K562 (cell line): ENCODE data around the gene VAPB. TPM values are rescaled to one million over a fixed set of nuclear protein-coding genes. Genes with fewer than 3 reads are reported as not detected.

Source experiments
- ATAC-seq: fragments of 200-7000 bp; cut with Tn5 transposase; 3 replicates; pipeline ENCODE4 v1.9.1; 2020; ENCODE audit warnings: moderate library complexity
- BruUV-seq: library from RNA; stranded (reverse); fragments of 400-500 nt; replicated peaks from 2 replicates; lab custom pipeline; 2021; lab: Mats Ljungman, UMichigan
- CTCF ChIA-PET: fragments of 300-600 bp; formaldehyde crosslinking; extraction: SDS; loops from one replicate; lab custom pipeline; 2021; ENCODE audit warnings: low intra/inter-chr PET ratio; lab: Yijun Ruan, JAX
- POLR2A ChIA-PET: fragments of 300-600, 350-650 bp; sonication (Branson Sonifier 250); formaldehyde crosslinking; extraction: SDS; loops from one replicate; lab custom pipeline; 2021; ENCODE audit warnings: antibody characterized with exemption, inconsistent platforms; lab: Yijun Ruan, JAX
- DNase-seq, 4 experiments: peaks; one replicate each; pipeline versions ENCODE4 v3.0.0 to v3.0.0-alpha.2; 2011 to 2018; ENCODE audit warnings: low spot score in 3 of 4, mixed read lengths in 3 of 4; ENCODE audit errors: extremely low read depth in 1 of 4
- FAIRE-seq: peaks from 2 replicates; lab custom pipeline; 2011; peaks lifted over from hg19 to GRCh38; lab: Jason Lieb, UNC
- H2AFZ ChIP-seq: 2 replicates; pipeline ENCODE4 v1.6.0; 2011; ENCODE audit warnings: low read depth, low read length, control low read depth, inconsistent platforms
- H3K27ac ChIP-seq: fragments of 200-600 bp; 3 replicates; pipeline ENCODE4 v1.8.0; 2011; ENCODE audit warnings: low read depth, mild to moderate bottlenecking, control low read depth, inconsistent platforms, low read length, moderate library complexity, mixed read lengths; ENCODE audit errors: extremely low read depth
- H3K27me3 ChIP-seq, 2 experiments: fragments of 300-600 bp in 1 of 2; 2 replicates in 1 of 2; 3 replicates in 1 of 2; pipeline versions ENCODE4 v1.6.0 to v1.8.0; 2011; ENCODE audit warnings: inconsistent platforms in 2 of 2, low read length in 2 of 2, mild to moderate bottlenecking in 1 of 2, mixed read lengths in 1 of 2, moderate library complexity in 1 of 2; ENCODE audit not compliant: control insufficient read depth in 2 of 2, insufficient read depth in 2 of 2
- H3K36me3 ChIP-seq: fragments of 300-600 bp; 3 replicates; pipeline ENCODE4 v1.8.0; 2011; ENCODE audit warnings: mild to moderate bottlenecking, low read length, inconsistent platforms; ENCODE audit not compliant: control insufficient read depth, insufficient read depth
- H3K4me1 ChIP-seq, 2 experiments: fragments of 200-600 bp in 1 of 2; replicated peaks in 1 of 2; 2 replicates in 1 of 2; 3 replicates in 1 of 2; pipeline versions ENCODE4 v1.5.1 to v1.8.0; 2011; ENCODE audit warnings: inconsistent platforms in 2 of 2, low read length in 2 of 2, mild to moderate bottlenecking in 1 of 2, mixed read lengths in 1 of 2, moderate library complexity in 1 of 2; ENCODE audit not compliant: control insufficient read depth in 2 of 2, insufficient read depth in 2 of 2
- H3K4me2 ChIP-seq: 2 replicates; pipeline ENCODE4 v1.6.1; 2011; ENCODE audit warnings: low read length, control low read depth, inconsistent platforms, mixed read lengths; ENCODE audit not compliant: insufficient read depth
- H3K4me3 ChIP-seq: fragments of 200-600 bp; sonication (generic), shearing (Covaris generic); 2 replicates; pipeline ENCODE4 v1.5.1; 2016; ENCODE audit warnings: control low read depth, inconsistent platforms
- H3K79me2 ChIP-seq: fragments of 200-600 bp; 3 replicates; pipeline ENCODE4 v1.8.0; 2011; ENCODE audit warnings: low read length, inconsistent platforms; ENCODE audit not compliant: control insufficient read depth, insufficient read depth
- H3K9ac ChIP-seq, 2 experiments: 2 replicates each; pipeline versions ENCODE4 v1.6.0 to v1.6.1; 2011; ENCODE audit warnings: low read depth in 2 of 2, low read length in 2 of 2, control low read depth in 1 of 2, inconsistent platforms in 1 of 2, mild to moderate bottlenecking in 1 of 2, mixed read lengths in 1 of 2; ENCODE audit not compliant: insufficient read depth in 1 of 2
- H3K9me1 ChIP-seq: one replicate; pipeline ENCODE4 v1.6.0; 2011; ENCODE audit warnings: inconsistent platforms, mild to moderate bottlenecking, low read length, moderate library complexity; ENCODE audit not compliant: control insufficient read depth, insufficient read depth
- H3K9me3 ChIP-seq: replicated peaks from 2 replicates; pipeline ENCODE4 v1.5.1; 2011; ENCODE audit warnings: low read depth, low read length, inconsistent platforms; ENCODE audit not compliant: control insufficient read depth, insufficient read depth
- H4K20me1 ChIP-seq: replicated peaks from 2 replicates; pipeline ENCODE4 v1.6.1; 2011; ENCODE audit warnings: low read length, inconsistent platforms, mixed read lengths; ENCODE audit not compliant: control insufficient read depth, insufficient read depth
- CBX5 ChIP-seq: IDR thresholded peaks from 2 replicates; pipeline ENCODE4 v1.6.1; 2014; ENCODE audit warnings: low read depth, borderline replicate concordance
- CREB3 ChIP-seq: fragments of 450-650 bp; conservative IDR thresholded peaks from 2 replicates; pipeline ENCODE4 v1.6.1; 2016; ENCODE audit warnings: missing genetic modification characterization, low read depth, mild to moderate bottlenecking, missing compliant biosample characterization, moderate library complexity
- ETV6 ChIP-seq, 3 experiments: fragments of 150-350 bp in 1 of 3; sonication (generic) in 1 of 3; formaldehyde crosslinking in 1 of 3; IDR thresholded peaks; 2 replicates each; pipeline versions ENCODE4 v1.6.1 to v1.8.0; 2014 to 2022; ENCODE audit warnings: borderline replicate concordance in 2 of 3, low read depth in 2 of 3, antibody characterized with exemption in 1 of 3, low read length in 1 of 3, mild to moderate bottlenecking in 1 of 3, missing genetic modification reagents in 1 of 3
- PML ChIP-seq: IDR thresholded peaks from 2 replicates; pipeline ENCODE4 v1.6.1; 2012; ENCODE audit warnings: low read length, inconsistent platforms
- SRSF9 ChIP-seq: fragments of 200-400 bp; formaldehyde crosslinking; IDR thresholded peaks from 2 replicates; pipeline ENCODE4 v1.6.1; 2017; ENCODE audit warnings: low read depth, low read length, borderline replicate concordance
- ZBTB12 ChIP-seq: fragments of 250-450 bp; sonication (Bioruptor Pico); IDR thresholded peaks from 2 replicates; pipeline ENCODE4 v1.4.0; 2020
- ZHX1 ChIP-seq: fragments of 150-350 bp; conservative IDR thresholded peaks from 2 replicates; pipeline ENCODE4 v1.6.1; 2014; ENCODE audit warnings: low read length
- ZNF668 ChIP-seq: fragments of 250-450 bp; sonication (Bioruptor Pico); IDR thresholded peaks from 2 replicates; pipeline ENCODE4 v1.8.0; 2022; ENCODE audit warnings: mild to moderate bottlenecking, inconsistent platforms
- ZNF76 ChIP-seq: fragments of 250-450 bp; sonication (Bioruptor Pico); IDR thresholded peaks from 2 replicates; pipeline ENCODE4 v1.4.0; 2020; ENCODE audit warnings: mild to moderate bottlenecking, moderate library complexity, borderline replicate concordance
- whole genome bisulfite sequencing: fragments of 100-300 bp; shearing (Covaris generic); methylation state at CpG from one replicate; pipeline ENCODE4 v1.1.6; 2016; ENCODE audit warnings: low coverage, mixed read lengths; ENCODE audit not compliant: insufficient coverage; ENCODE audit errors: missing lambda C conversion rate; 5-methylcytosine and 5-hydroxymethylcytosine counted together
- in situ Hi-C: fragments of 300-500 bp; cut with MboI; formaldehyde crosslinking; loops from 4 replicates; pipeline ENCODE4 v1.15.0; 2018; ENCODE audit warnings: inconsistent platforms, mixed read lengths
- intact Hi-C: fragments of 100-400 bp; cut with micrococcal nuclease; formaldehyde crosslinking; loops from 2 replicates; pipeline ENCODE4 v1.14.2; 2022
- polyA plus RNA-seq, 8 experiments: library from polyadenylated mRNA; depleted of rRNA in 4 of 8; stranded (reverse) in 5 of 8; unstranded in 3 of 8; fragments of >200 nt; fragmentation: Nextera tagmentation in 2 of 8; fragmentation: Illumina TruSeq in 1 of 8; extraction: Ambion mirVana in 2 of 8; extraction: Trizol in 1 of 8; gene quantifications; 2 replicates each; pipeline versions ENCODE4 v1.2.1 to v1.2.3, GENCODE V29; 2011 to 2014; ENCODE audit warnings: inconsistent platforms in 1 of 8, missing spikeins in 1 of 8
- total RNA-seq, 7 experiments: library from RNA; depleted of rRNA in 6 of 7; stranded (reverse); fragments of >200 nt in 6 of 7; fragmentation: Illumina TruSeq in 2 of 7; extraction: Trizol in 2 of 7; gene quantifications; 2 replicates each; pipeline versions ENCODE4 v1.2.1 to v1.2.3, GENCODE V29; 2011 to 2021; ENCODE audit warnings: low replicate concordance in 1 of 7

VAPB gene
- total and polyA plus RNA-seq, 9 of the 15 experiments (the other 6 are each of a cell fraction or from before 2014, with no cell fraction given), result 3.4 to 51.0 (median 27.9) TPM

GRCh38 chr20:58433029-58433647 is 44.1 kb downstream of the VAPB start:
- BruUV-seq, result no TSS peak
- CTCF ChIA-PET, result no interaction called here
- in situ Hi-C loops, result no loop called here
- peaks cover 0 to 7% of the 10 kb centered on the region in 2 experiments; a peak in 2 of 5 replicates for H3K4me1 ChIP-seq
- no peak overlapping the region for H3K9ac ChIP-seq
- H3K27ac ChIP-seq, result peak overlapping the region; percentile 37; the same call in 1 of the 3 replicates
- no peak overlapping the region for H3K4me2 ChIP-seq
- peaks cover 75% of the 10 kb centered on the region; the same call in 2 of the 3 replicates for H3K36me3 ChIP-seq
- no peaks in the 10 kb centered on the region for H3K27me3 ChIP-seq
- H4K20me1 ChIP-seq, result peaks cover 13% of the 10 kb centered on the region
- no peak for DNase-seq
- H3K79me2 ChIP-seq, result peaks cover 96% of the 10 kb centered on the region
- POLR2A ChIA-PET, result interaction anchor here (0.6 to 1.8 kb wide), 4 partner anchors 12 to 158 kb away, joined by 4 to 7 read pairs (median 4); partner anchors contain the start of gene VAPB
- intact Hi-C loops, result no loop called here
- peak; percentile 43 for ATAC-seq
- no peak overlapping the region for H3K4me3 ChIP-seq
- H2AFZ ChIP-seq, result no peak overlapping the region
- WGBS, result 52% methylated on average over 2 of the region's 2 CpGs
- no peak for FAIRE-seq
- TF ChIP-seq ZNF668 (no peak), ETV6 (IDR thresholded peaks at IDR 0.05; ENCODE audit: borderline replicate concordance in 1 of 2, low read depth in 2 of 2, low read length in 1 of 2) (no peak), ETV6 (CRISPR knock-in tag; IDR thresholded peaks at IDR 0.05; ENCODE audit: borderline replicate concordance) (no peak), PML (no peak), ZNF76 (CRISPR knock-in tag) (no peak)
- peaks cover 8% of the 10 kb centered on the region for H3K9me1 ChIP-seq
- no peaks in the 10 kb centered on the region for H3K9me3 ChIP-seq

GRCh38 chr20:58433759-58434158 is 44.7 kb downstream of the VAPB start:
- in situ Hi-C loops (no loop called here), intact Hi-C loops (no loop called here)
- peak; percentile 80 for ATAC-seq
- Histone ChIP-seq H3K9ac (no peak overlapping the region), H2AFZ (no peak overlapping the region), H3K27me3 (no peaks in the 10 kb centered on the region), H3K36me3 (peaks cover 75% of the 10 kb centered on the region; the same call in 2 of the 3 replicates), H3K27ac (no peak overlapping the region), H3K4me3 (no peak overlapping the region), H3K9me1 (peaks cover 8% of the 10 kb centered on the region), H3K4me1 (peaks cover 0 to 7% of the 10 kb centered on the region in 2 experiments; a peak in 2 of 5 replicates), H3K4me2 (no peak overlapping the region), H3K79me2 (peaks cover 96% of the 10 kb centered on the region), H3K9me3 (no peaks in the 10 kb centered on the region), H4K20me1 (peaks cover 13% of the 10 kb centered on the region)
- no peak for FAIRE-seq
- no TSS peak for BruUV-seq
- ChIA-PET CTCF (no interaction called here), POLR2A (no interaction called here)
- WGBS, result 17% methylated on average over 1 of the region's 1 CpG
- peak; percentile 47 to 54 (median 50) for DNase-seq
- TF ChIP-seq ZHX1 (no peak), ZBTB12 (no peak), CBX5 (no peak), SRSF9 (no peak), CREB3 (tag) (no peak)
